Subcutaneous adipose tissue (tissue), 4 donors: ENCODE measurements around the gene FRG1. TPM values are rescaled to one million over a fixed set of nuclear protein-coding genes. Genes with fewer than 3 reads are reported as not detected.

ENCODE experiments used
- CTCF ChIP-seq: fragments of 450-650 bp; IDR thresholded peaks from one replicate; pipeline ENCODE4 v1.5.1; 2016; ENCODE audit warnings: low read depth, mild to moderate bottlenecking, control low read depth, antibody characterized with exemption, moderate library complexity
- small RNA-seq: library from RNA; depleted of rRNA; stranded (forward); fragments of <200 nt; gene quantifications from one replicate; pipeline ENCODE3, GENCODE V24; 2016
- total RNA-seq, 4 donors: library from RNA; depleted of rRNA; stranded (reverse); fragments of >200 nt; gene quantifications; one replicate each; pipeline ENCODE4 v1.1.0, GENCODE V29; 2016

Gene FRG1
- total RNA-seq, 4 donors from 2014 or later = 37.9 to 84.8 (median 42.8) TPM

DNA sequence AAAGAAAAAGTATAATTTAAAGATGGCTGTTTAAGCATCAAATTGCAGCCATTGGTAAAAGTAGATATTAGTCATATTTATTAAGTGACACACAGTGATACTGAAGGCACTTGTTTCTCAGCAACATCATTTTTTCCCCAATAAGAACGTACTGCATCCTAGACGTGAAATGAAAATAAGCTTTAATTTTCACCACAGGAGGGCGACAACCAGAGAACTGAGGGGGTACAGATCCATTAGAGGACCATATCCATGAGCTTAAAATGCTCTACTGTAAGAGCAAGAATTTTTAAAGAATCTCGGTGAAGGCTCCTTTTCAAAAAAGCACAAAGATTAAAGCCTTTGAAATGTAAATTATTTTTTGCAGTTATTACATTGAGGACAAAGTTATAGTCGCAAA lies 33.4 kb downstream of the FRG1 start:
- TF ChIP-seq CTCF = no peak

GRCh38 chr4:189979196-189980047 lies 38.8 kb downstream of the FRG1 start:
- no peak for TF ChIP-seq CTCF

DNA sequence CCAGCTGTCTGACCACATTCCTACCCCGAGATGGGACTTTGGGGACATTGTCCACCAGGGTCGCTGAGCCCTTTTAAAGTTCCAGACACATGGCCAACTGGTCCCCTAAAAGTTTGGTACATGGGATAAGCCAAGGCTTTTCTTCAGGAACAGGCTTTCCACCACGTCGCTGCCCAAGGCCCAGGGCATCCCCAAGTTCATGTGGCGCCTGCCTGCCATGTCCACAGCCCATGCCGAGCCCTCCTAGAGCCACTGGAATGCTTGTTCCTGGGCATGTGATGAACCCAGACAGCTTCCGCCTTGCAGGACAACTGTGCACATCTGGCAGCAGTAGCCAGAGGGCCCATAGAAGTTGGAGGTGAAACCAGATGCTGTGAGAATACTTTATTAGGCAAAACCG lies 41.3 kb downstream of the FRG1 start:
- no peak for TF ChIP-seq CTCF

- no peak for TF ChIP-seq CTCF
Measured at GRCh38 chr4:189988877-189989431, 48.3 kb downstream of the FRG1 start.

Small RNAs within 50 kb of the gene (small RNA-seq; reads per million reads assigned to genes)
- gene MLLT10P2 = not detected

Other genes starting within 250 kb of the FRG1 start
- not detected for gene FRG2, start 86.4 kb downstream of the FRG1 start, total RNA-seq
- gene DBET, start 123.6 kb downstream of the FRG1 start, total RNA-seq = not detected
- gene DUX4, start 232.9 kb downstream of the FRG1 start, total RNA-seq = not detected